Activated CD4-positive, alpha-beta T cell treated with anti-CD3 and anti-CD28 coated beads, Interleukin-2, amount 10 ng/mL, durations not matched to agents 7 days and 5 days (primary cell): ENCODE results near the gene MKI67. TPM values are rescaled to one million over a fixed set of nuclear protein-coding genes. Genes with fewer than 3 reads are reported as not detected.

ENCODE experiments used
- CTCF ChIA-PET: fragments of 350-600 bp; sonication (Branson Sonifier 250); formaldehyde crosslinking; loops from one replicate; lab custom pipeline; 2021; ENCODE audit warnings: antibody characterized with exemption; lab: Charles Lee
- POLR2A ChIA-PET: fragments of 350-600 bp; sonication (Branson Sonifier 250); formaldehyde crosslinking; loops from one replicate; lab custom pipeline; 2021; ENCODE audit warnings: antibody characterized with exemption; lab: Charles Lee
- DNase-seq: peaks from one replicate; pipeline ENCODE4 v3.0.0-alpha.2; 2020
- H3K27ac Mint-ChIP-seq: one replicate; pipeline ENCODE4 v1.8.0; 2021; ENCODE audit warnings: mild to moderate bottlenecking, moderate library complexity, mixed read lengths
- H3K27me3 Mint-ChIP-seq: one replicate; pipeline ENCODE4 v1.8.0; 2021; ENCODE audit warnings: mixed read lengths
- H3K36me3 Mint-ChIP-seq: one replicate; pipeline ENCODE4 v1.8.0; 2021; ENCODE audit warnings: low read depth, mixed read lengths
- H3K4me1 Mint-ChIP-seq: one replicate; pipeline ENCODE4 v1.8.0; 2021; ENCODE audit warnings: mixed read lengths
- H3K4me3 Mint-ChIP-seq: one replicate; pipeline ENCODE4 v1.8.0; 2021; ENCODE audit warnings: mild to moderate bottlenecking, moderate library complexity, mixed read lengths
- H3K9me3 Mint-ChIP-seq: one replicate; pipeline ENCODE4 v1.8.0; 2021; ENCODE audit warnings: mixed read lengths
- total RNA-seq, 2 experiments: library from RNA; stranded (reverse); gene quantifications; one replicate each; pipeline ENCODE4 v1.2.3, GENCODE V29; 2021

MKI67 gene
- total RNA-seq, 2 experiments from 2014 or later = 328 to 345 TPM

DNA sequence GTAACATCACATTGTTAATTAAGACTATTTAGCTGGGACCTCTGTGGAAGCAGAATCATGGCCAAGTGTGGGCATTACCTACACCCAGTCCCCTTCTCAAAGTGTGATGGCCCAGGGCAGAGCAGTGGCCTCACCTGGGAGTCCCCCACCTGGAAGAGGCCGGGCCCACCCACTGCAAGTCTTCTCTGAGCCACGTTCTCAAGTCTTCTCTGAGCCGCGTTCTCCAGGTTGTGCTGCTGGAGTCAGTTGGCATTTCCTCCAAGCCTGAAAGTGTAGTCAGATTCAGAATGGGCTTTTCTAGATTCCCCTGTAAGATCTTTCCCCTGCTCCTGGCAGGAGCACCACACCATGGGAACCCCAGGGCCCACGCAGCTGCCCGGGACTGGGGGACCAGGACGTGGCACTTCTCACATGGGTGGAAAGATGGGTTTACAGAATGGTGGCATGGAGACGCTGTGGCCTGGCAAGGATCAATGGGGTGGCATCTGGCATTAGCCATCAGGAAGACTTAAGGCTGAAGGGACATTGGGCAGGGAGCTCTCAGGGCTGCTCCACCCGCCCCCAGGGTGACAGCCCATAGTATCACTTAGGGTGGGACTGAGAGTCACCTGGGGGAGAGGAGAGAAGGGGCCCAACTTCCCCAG lies 68.0 kb downstream of the MKI67 start:
- no peak overlapping the region for H3K4me3 Mint-ChIP-seq
- H3K4me1 Mint-ChIP-seq = peaks cover 19% of the 10 kb centered on the region
- no peaks in the 10 kb centered on the region for H3K9me3 Mint-ChIP-seq
- H3K27me3 Mint-ChIP-seq = no peaks in the 10 kb centered on the region
- H3K27ac Mint-ChIP-seq = peak overlapping the region; percentile 1
- ChIA-PET POLR2A (no interaction called here), CTCF (interaction anchor here (0.7 to 4.4 kb wide), 4 partner anchors 11 to 46 kb away, joined by 3 to 17 read pairs (median 4); no protein-coding TSS in a partner anchor)
- DNase-seq = no peak
- H3K36me3 Mint-ChIP-seq = peaks cover 47% of the 10 kb centered on the region

DNA sequence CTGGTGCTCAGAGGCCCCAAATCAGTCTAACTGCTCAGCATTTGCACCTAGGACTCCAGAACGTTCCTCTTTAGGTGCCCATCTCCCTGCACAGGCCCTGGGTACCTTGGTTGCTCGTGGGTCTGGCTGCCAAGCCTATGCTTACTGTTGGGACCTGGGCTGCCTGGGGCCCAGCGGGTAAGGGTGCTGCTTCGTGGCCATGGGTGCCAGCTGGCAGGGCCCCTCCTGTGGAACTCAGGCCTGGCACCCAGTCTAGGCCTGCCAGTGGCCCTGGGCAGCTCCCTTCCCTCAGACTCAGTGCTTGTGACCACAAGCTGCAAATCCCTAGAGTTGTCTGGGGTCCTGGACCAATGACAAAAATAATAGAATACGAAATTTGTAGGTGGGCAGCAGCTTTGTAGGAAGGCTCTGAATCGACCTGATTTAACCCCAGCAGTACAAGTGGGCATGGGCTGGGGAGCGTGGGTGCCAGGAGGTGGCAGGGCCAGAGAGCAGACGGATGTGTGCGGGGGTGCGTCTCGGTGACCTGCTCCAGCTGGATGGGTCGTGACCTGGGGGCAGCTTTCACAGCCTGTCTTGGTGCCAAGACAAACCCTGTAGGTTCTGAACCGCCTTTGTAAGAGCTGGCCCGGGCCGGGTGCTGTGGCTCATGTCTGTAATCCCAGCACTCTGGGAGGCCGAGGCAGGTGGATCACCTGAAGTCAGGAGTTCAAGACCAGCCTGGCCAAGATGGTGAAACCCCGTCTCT lies 69.7 kb downstream of the MKI67 start:
- no peak overlapping the region for H3K4me3 Mint-ChIP-seq
- peaks cover 52% of the 10 kb centered on the region for H3K36me3 Mint-ChIP-seq
- H3K27ac Mint-ChIP-seq = peak overlapping the region; percentile 26
- H3K27me3 Mint-ChIP-seq = no peaks in the 10 kb centered on the region
- POLR2A ChIA-PET = no interaction called here
- no peaks in the 10 kb centered on the region for H3K9me3 Mint-ChIP-seq
- no peak for DNase-seq
- peaks cover 15% of the 10 kb centered on the region for H3K4me1 Mint-ChIP-seq
- CTCF ChIA-PET = interaction anchor here (1.1 kb wide), 2 partner anchors 9 to 13 kb away, joined by 3 to 4 read pairs; no protein-coding TSS in a partner anchor

DNA sequence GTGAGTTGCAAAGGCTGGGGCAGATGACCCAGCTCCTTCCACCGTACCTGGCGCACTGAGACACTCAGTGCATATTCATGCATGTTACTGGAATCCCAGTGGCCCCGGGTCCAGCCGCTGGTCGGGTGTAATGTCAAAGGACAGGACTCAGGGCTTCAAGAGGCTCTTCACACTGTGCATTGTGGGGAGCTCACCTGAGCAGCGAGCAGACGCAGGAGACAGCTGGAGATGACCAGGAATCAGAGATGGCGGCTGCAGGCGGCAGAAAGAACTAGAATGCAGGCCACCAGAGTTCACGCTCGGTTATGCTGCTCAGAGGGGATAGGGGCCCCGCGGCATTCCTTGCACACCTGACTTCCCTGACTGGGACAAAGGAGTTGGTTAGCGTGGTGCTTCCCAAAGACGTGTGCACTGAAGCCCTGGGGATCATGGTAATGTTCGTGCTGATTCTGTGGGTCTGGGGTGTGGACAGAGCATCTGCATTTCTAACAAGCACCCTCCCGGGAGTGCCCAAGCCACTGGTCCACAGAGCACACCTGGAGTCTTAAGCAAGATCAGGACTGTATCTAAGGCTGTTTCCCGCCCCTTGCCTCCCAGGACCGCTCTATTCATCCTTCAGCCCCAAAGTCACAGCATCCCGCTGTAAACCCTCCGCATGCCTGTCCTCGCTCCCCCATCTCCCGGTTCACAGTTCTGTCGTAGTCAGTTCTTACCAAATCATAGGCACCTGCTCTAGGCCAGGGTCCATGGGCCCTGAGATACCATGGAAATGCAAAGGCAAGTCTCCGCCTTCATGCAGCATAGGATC lies 71.0 kb downstream of the MKI67 start:
- no peaks in the 10 kb centered on the region for H3K9me3 Mint-ChIP-seq
- peaks cover 56% of the 10 kb centered on the region for H3K36me3 Mint-ChIP-seq
- no peak for DNase-seq
- H3K4me1 Mint-ChIP-seq = peaks cover 22% of the 10 kb centered on the region
- ChIA-PET CTCF (interaction anchor here (0.9 to 1.4 kb wide), 2 partner anchors 14 to 20 kb away, joined by 3 to 4 read pairs; no protein-coding TSS in a partner anchor), POLR2A (no interaction called here)
- no peaks in the 10 kb centered on the region for H3K27me3 Mint-ChIP-seq
- no peak overlapping the region for H3K4me3 Mint-ChIP-seq
- no peak overlapping the region for H3K27ac Mint-ChIP-seq

DNA sequence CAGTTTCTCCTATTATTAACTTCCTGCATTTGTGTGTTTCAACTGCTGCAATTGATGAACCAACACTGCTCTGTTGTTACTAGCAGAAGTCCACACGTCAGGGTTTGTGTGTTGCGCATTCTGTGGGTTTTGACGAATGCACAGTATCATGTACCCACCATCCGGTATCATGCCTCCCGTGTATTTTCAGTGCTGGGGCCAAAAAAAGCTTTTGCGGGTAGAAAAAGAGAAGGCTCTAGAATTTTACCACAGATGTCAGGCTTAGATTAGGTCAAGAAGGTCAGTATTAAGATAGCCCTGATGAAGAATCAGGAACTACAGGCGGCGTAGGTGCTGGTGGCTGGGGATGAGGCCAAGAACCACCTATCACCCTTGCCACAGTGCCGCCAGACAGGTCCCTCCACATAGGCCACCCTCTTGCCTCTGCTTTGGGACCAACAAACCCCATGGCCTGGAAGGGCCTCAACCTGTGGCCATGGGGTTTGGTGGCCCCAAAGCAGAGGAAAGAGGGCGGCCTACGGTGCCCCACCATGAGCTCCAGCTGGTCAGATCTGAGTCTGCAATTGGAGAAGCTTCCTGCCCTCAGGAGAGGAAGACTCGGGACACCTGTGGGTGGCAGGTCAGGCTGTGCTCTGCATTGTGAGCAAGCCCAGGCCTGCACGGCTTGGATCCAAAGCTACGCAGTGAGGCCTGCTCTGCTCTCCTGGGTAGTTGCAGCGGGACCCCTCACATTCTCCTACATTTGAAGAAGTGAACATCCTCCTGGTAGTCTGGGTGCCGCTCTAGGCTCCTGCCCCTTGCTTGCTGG lies 71.9 kb downstream of the MKI67 start:
- Mint-ChIP-seq H3K9me3 (no peaks in the 10 kb centered on the region), H3K4me1 (peaks cover 28% of the 10 kb centered on the region), H3K4me3 (no peak overlapping the region), H3K36me3 (peaks cover 58% of the 10 kb centered on the region), H3K27ac (peak overlapping the region; percentile 13), H3K27me3 (no peaks in the 10 kb centered on the region)
- POLR2A ChIA-PET = no interaction called here
- CTCF ChIA-PET = interaction anchor here (0.6 to 1.4 kb wide), 4 partner anchors 8 to 34 kb away, joined by 3 to 4 read pairs (median 3); no protein-coding TSS in a partner anchor
- no peak for DNase-seq

DNA sequence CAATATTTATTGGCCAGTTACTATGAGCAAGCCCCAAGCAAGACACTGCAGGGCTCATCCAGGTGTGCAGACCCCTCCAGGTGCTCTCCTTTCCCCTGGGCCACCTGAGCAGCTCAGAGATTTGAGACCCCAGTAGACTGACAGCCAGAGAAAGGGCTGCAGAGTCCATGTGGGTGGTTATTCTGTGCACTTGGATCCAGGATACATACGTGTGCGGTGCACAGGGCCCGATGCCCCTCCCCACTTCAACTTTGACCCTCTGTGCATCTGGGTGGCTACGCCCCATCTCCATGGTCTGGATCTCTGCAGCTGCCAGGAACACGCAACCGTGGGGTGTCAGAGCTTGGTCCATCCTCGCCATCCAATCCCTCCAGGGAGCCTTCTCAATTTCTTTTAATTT lies 72.9 kb downstream of the MKI67 start:
- POLR2A ChIA-PET = no interaction called here
- no peaks in the 10 kb centered on the region for H3K27me3 Mint-ChIP-seq
- H3K4me3 Mint-ChIP-seq = no peak overlapping the region

DNA sequence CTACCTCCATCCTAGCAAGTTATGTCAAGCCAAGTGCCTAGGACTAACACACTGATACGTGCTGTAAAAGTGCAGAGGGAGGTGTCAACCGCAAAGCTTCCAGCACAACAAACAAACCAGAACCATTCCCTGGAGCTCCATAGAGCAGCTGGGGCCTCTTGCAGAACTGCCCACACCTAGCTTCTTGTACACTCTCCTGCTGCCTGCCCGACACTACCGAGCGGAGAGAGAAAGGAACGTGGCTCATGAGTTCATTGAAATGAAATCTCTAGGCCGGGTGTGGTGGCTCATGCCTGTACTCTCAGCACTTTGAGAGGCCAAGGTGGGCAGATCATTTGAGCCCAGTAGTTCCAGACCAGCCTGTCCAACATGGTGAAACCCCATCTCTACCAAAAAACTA lies 73.5 kb downstream of the MKI67 start:
- Mint-ChIP-seq H3K9me3 (no peaks in the 10 kb centered on the region), H3K36me3 (peaks cover 67% of the 10 kb centered on the region), H3K4me1 (peaks cover 44% of the 10 kb centered on the region), H3K27ac (peak overlapping the region; percentile 41), H3K4me3 (no peak overlapping the region), H3K27me3 (no peaks in the 10 kb centered on the region)
- ChIA-PET CTCF (interaction anchor here (2.6 to 3.5 kb wide), 2 partner anchors 10 to 17 kb away, joined by 11 to 24 read pairs; no protein-coding TSS in a partner anchor), POLR2A (no interaction called here)
- DNase-seq = no peak

More for the DNA sequence above, 72.9 kb downstream of the MKI67 start:
- no peaks in the 10 kb centered on the region for H3K9me3 Mint-ChIP-seq
- H3K27ac Mint-ChIP-seq = no peak overlapping the region
- peaks cover 62% of the 10 kb centered on the region for H3K36me3 Mint-ChIP-seq
- CTCF ChIA-PET = interaction anchor here (0.8 to 3.5 kb wide), 2 partner anchors 9 to 10 kb away, joined by 3 to 24 read pairs; no protein-coding TSS in a partner anchor
- DNase-seq = no peak
- H3K4me1 Mint-ChIP-seq = peaks cover 38% of the 10 kb centered on the region

DNA sequence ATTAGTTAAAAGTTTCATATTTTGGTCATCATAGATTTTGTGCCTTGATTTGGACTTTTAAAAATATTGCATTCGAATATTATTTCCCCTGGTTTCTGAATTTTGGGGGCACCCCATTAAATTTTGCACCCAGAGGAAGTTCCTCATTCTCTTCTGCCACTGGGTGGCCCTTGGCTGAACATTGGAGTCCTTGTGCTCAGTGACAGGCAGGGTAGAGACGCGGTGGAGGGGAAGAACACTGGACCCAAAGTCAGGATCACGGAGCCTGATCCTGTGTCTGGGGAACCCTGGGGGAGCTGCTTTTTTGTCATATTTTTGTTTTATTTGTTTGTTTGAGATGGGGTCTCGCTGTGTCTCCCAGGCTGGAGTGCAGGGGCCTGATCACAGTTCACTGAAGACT lies 74.7 kb downstream of the MKI67 start:
- ChIA-PET POLR2A (interaction anchor here (0.9 kb wide), 1 partner anchor 75 kb away, joined by 3 read pairs; the partner anchor contains the start of gene MKI67), CTCF (interaction anchor here (1.1 to 3.5 kb wide), 4 partner anchors 11 to 36 kb away, joined by 3 to 24 read pairs (median 7); no protein-coding TSS in a partner anchor)
- DNase-seq = no peak
- Mint-ChIP-seq H3K4me3 (no peak overlapping the region), H3K36me3 (peaks cover 64% of the 10 kb centered on the region), H3K27ac (peak overlapping the region; percentile 14), H3K4me1 (peaks cover 55% of the 10 kb centered on the region), H3K27me3 (no peaks in the 10 kb centered on the region), H3K9me3 (no peaks in the 10 kb centered on the region)

DNA sequence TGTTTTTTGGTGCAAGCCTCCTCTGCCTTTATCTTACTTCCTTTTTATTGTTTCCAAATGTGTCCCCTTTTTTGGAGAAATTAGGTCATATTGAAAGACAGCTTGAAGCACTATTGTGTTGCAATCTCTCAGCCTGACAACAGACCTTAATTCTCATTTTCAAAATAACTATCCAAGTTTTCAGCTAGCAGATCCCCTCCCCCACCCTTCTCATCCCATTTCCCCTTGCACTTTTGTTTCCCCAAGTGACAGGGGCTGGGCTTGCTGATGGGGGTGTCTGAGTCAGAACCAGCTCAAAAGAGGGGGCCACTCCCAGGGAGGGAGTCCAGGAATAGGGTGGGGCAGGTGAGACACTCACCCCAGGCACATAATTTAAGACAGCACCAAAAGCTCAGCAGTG lies 75.3 kb downstream of the MKI67 start:
- POLR2A ChIA-PET = no interaction called here
- Mint-ChIP-seq H3K36me3 (peaks cover 60% of the 10 kb centered on the region), H3K4me1 (peaks cover 59% of the 10 kb centered on the region), H3K27ac (peak overlapping the region; percentile 31), H3K9me3 (no peaks in the 10 kb centered on the region), H3K4me3 (no peak overlapping the region), H3K27me3 (no peaks in the 10 kb centered on the region)
- no peak for DNase-seq
- CTCF ChIA-PET = interaction anchor here (1.1 to 3.5 kb wide), 4 partner anchors 12 to 35 kb away, joined by 3 to 24 read pairs (median 7); no protein-coding TSS in a partner anchor

DNA sequence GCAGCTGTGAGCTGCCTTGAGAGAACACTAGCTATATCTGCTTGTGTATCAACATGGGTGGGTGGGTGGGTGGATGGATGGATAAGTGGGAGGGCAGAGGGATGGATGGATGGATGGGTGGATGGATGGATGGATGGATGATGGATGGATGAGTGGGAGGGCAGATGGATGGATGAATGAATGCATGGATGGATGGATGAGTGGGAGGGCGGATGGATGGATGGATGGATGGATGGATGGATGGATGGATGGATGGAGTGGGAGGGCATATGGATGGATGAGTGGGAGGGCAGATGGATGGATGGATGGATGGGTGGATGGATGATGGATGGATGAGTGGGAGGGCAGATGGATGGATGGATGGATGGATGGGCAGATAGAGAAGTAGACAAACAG lies 76.1 kb downstream of the MKI67 start:
- H3K36me3 Mint-ChIP-seq = peaks cover 53% of the 10 kb centered on the region
- DNase-seq = no peak

DNA sequence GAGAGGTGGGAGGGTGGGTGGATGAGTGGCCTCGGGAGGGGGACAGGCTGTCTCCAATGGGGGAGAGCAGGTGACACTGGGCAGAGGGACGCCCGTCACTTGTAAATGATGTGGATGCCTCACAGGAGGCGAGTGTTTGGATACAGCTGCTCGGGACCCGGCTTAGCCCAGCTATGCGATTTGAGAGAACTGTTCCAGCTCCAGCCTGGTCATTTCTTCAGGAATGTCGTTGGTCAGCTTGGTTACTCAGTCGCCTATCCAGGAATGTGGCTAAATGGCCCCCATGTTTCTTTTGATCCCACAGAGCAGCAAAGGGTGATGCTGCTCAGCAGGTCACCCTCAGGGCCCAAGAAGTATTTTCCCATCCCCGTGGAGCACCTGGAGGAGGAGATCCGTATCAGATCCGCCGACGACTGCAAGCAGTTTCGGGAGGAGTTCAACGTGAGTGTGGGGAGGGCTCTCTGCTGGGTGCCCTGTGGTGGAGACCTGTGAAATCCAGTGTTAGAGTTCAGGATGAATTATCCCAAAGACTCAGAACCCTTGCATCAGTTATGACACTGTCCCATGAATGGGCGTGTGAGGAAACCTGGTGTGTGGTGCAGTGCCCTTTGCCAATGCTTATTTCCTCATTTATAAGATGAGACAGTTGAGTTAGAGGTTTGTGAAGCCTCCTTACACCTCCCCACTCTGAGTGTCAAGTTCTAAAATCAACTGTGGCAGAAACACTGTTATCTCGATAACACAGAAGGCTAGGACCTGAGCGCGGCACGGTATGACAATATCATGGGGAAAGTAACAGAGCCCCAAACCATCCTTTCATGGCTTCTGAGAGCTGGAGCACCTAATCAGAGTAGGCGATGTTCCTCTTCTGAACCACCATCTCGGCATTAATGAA lies 76.8 kb downstream of the MKI67 start:
- H3K9me3 Mint-ChIP-seq = no peaks in the 10 kb centered on the region
- H3K4me1 Mint-ChIP-seq = peaks cover 61% of the 10 kb centered on the region
- H3K4me3 Mint-ChIP-seq = peak overlapping the region; percentile 91
- ChIA-PET CTCF (interaction anchor here (0.8 to 3.5 kb wide), 7 partner anchors 13 to 142 kb away, joined by 3 to 24 read pairs (median 13); partner anchors contain the start of gene PTPRE), POLR2A (no interaction called here)
- H3K36me3 Mint-ChIP-seq = peaks cover 49% of the 10 kb centered on the region
- no peak overlapping the region for H3K27ac Mint-ChIP-seq
- H3K27me3 Mint-ChIP-seq = no peaks in the 10 kb centered on the region
- no peak for DNase-seq

More for the DNA sequence above, 76.1 kb downstream of the MKI67 start:
- Mint-ChIP-seq H3K4me3 (no peak overlapping the region), H3K4me1 (peaks cover 61% of the 10 kb centered on the region), H3K27me3 (no peaks in the 10 kb centered on the region), H3K9me3 (no peaks in the 10 kb centered on the region), H3K27ac (peak overlapping the region; percentile 48)
- ChIA-PET CTCF (interaction anchor here (3.5 kb wide), 1 partner anchor 13 kb away, joined by 24 read pairs; no protein-coding TSS in a partner anchor), POLR2A (no interaction called here)

DNA sequence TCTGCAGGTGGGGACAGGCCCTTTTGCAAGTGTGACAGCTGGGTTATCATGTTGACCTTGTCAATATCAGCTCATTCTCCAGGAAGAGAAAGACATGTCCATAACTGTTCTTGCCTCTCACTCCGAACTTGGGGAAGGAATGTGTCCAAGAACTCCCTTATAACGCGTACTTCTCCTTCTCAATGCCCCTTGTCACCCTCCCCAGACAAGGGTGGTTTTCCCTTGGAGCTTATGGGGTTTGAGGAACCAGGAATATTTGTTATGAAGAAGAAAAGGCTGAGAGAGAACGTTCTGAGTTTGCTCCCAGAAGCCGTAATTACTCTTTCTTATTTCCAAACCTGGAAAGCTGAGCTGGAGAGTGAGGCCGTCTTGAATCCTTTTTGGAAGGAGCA lies 77.4 kb downstream of the MKI67 start:
- POLR2A ChIA-PET = no interaction called here

More for the DNA sequence above, 77.4 kb downstream of the MKI67 start:
- H3K27ac Mint-ChIP-seq = peak overlapping the region; percentile 97
- CTCF ChIA-PET = interaction anchor here (0.8 to 3.3 kb wide), 6 partner anchors 13 to 142 kb away, joined by 3 to 23 read pairs (median 8); partner anchors contain the start of gene PTPRE
- no peaks in the 10 kb centered on the region for H3K27me3 Mint-ChIP-seq
- H3K4me1 Mint-ChIP-seq = peaks cover 61% of the 10 kb centered on the region
- no peaks in the 10 kb centered on the region for H3K9me3 Mint-ChIP-seq
- peaks cover 46% of the 10 kb centered on the region for H3K36me3 Mint-ChIP-seq
- H3K4me3 Mint-ChIP-seq = peak overlapping the region; percentile 91
- DNase-seq = no peak
